ENCODE results near the gene SETD2.

DNA sequence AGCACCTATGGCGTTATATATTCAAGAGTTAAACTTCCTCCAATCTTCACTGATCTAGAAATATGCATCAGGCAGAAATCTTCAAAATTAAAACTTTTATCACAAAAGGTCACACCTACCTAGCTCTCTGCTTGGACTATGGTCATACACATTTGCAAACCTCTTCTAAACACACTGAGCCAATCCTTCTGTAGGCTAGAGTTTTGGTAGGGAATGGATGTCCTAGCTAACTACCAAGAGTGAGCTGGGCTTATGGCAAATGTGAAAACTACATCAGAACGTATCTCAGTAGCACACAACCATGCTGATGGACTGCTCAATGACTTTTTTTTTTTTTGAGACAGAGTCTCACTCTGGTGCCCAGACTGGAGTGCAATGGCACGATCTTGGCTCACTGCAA, 29.6 kb downstream of the SETD2 start:
- TF ChIP-seq, protein P1, sequence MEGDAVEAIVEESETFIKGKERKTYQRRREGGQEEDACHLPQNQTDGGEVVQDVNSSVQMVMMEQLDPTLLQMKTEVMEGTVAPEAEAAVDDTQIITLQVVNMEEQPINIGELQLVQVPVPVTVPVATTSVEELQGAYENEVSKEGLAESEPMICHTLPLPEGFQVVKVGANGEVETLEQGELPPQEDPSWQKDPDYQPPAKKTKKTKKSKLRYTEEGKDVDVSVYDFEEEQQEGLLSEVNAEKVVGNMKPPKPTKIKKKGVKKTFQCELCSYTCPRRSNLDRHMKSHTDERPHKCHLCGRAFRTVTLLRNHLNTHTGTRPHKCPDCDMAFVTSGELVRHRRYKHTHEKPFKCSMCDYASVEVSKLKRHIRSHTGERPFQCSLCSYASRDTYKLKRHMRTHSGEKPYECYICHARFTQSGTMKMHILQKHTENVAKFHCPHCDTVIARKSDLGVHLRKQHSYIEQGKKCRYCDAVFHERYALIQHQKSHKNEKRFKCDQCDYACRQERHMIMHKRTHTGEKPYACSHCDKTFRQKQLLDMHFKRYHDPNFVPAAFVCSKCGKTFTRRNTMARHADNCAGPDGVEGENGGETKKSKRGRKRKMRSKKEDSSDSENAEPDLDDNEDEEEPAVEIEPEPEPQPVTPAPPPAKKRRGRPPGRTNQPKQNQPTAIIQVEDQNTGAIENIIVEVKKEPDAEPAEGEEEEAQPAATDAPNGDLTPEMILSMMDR (IDR thresholded peaks at IDR 0.05; ENCODE audit: low read depth, low read length): no peak
- no peak for TF ChIP-seq POLR2A (IDR thresholded peaks at IDR 0.05; ENCODE audit: extremely low read depth, insufficient read length)
- TF ChIP-seq MYC (IDR thresholded peaks at IDR 0.05; ENCODE audit: low read depth, low read length): no peak

Data from NB4 (cell line).